CD4-positive, alpha-beta T cell treated with Interleukin-10 for 1 hour (primary cell): ENCODE results near the gene CDK5.
A peak's percentile ranks its signal among the peaks of the same experiment; 100 is the strongest.

Experiments used
- DNase-seq: peaks from one replicate; pipeline ENCODE4 v3.0.0-alpha.2; 2020

Gene CDK5

GRCh38 chr7:151086802-151087244, 29.1 kb upstream of the CDK5 start:
- no peak for DNase-seq

DNA sequence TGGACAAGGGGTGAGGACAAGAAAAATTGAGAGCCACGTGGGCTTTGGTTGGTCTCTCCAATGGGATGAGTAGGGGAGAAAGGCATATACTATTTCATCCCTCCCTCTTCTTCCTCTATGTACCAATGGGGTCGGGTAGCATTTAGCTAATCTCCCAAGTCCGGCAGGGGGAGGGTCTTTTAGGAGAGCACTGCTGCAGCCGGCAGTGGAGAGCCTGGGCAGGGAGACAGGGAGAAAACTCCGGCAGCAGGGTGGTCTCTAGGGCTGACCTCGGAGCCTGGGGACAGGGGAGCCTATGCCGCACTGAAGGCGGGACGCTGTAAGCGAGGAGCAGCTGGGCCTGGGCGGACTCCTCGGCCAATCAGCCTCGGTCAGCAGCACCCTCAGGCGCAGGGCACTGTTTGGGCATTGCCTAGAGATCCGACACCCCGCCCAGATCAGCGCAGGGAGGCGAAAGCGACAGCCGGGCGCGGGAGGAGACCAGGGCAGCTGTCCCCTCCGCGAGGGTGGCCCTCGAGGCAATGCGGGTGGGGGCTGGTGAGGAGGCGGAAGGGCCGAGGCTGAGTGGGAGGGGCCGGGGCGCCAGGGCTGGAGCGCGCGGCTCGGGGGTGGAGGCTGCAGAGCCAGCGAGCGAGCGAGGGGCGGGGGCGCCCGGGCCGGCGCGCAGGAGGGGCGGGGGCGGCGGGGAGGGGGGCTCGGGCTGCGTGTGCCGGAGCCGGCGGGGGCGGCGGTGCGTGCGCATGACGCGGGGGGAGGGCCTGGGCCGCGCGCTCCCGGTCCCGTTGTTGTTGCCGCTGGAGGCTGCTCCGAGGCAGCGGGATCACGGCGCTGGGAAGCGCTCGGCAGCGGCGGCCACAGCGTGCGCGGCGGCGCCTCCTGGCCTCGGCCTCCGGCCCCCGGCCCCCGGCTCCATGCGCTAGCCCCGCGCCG, 28.3 kb upstream of the CDK5 start, which contains the start of gene AGAP3:
AGAP3 (plus strand) TSS at position 785 of the 930 bp plus-strand sequence. CDS start 267 bp downstream, outside the sequence.
- peak; percentile 59 for DNase-seq

DNA sequence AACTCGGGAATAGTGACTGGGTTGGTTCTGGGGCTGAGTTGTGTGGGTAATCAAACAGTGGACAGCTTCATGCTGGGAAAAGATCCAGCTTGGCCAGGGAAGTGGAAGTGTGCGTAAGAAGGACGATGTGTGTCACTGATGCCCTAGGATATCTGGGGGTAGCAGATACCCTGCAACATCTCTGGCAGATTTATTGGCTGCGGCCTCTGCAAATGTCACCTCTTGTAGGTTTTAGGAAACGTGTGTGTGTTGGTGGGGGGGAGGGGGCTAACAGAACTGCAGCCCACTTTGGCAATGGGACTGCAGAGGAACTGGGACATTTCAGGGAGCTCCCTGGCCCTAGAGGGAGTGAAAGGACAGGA, 27.6 kb upstream of the CDK5 start:
- DNase-seq = no peak

DNA sequence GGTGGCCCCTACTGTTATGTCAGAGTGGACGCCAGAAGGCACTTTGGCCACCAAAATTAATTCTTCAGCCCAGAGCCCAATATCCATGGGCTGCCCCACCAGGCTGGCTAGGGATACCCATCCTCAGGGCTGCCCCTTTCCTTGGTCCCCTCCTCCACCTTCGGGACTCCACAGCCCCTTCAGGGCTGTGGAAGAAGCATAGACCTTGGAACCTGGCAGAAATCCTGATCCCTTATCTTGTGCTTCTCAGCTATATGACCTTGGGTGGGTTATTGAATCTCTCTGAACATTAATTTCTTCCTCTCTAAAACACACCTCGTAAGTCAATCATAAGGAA, 26.1 kb upstream of the CDK5 start:
- no peak for DNase-seq

DNA sequence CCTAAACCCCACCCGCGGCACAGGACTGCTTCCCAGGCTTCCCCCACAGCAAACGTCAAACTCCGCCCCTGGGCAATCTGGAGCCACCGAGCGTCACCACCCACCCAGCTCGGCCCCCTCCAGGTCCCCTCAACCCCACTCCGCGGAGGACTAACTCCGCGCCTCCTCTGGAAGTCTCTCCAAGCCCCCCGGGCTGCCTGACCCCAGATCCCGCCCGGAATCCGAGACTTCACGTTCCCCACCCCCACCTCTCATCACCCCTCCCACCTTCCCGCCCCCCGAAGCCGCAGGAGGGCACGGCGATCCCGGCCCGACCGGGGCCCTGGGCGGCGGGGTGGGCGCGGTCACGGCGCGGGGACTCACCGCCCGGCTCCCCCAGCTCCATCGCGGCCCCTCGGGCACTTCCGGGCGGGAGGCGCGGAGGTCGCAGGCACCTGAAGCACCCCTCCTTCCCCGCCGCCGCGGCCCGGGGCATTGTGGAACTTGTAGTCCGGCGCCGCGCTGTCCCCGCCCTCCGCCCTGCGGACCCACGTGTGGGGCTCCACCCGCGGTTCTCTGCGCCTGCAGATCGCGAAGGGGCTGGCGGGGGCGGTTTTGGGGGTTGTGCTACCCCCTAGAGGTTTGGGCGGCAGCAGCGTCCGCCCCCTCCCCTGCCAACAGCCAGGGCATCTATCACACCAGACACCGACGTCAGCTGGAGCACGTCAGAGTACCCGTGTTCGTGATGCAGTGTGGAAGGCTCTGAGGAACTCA, 25.6 kb upstream of the CDK5 start, which contains the start of gene TMUB1:
TMUB1 (minus strand) TSS at position 423 of the 753 bp plus-strand sequence. CDS start 930 bp downstream, outside the sequence.
- peak; percentile 91 for DNase-seq

DNA sequence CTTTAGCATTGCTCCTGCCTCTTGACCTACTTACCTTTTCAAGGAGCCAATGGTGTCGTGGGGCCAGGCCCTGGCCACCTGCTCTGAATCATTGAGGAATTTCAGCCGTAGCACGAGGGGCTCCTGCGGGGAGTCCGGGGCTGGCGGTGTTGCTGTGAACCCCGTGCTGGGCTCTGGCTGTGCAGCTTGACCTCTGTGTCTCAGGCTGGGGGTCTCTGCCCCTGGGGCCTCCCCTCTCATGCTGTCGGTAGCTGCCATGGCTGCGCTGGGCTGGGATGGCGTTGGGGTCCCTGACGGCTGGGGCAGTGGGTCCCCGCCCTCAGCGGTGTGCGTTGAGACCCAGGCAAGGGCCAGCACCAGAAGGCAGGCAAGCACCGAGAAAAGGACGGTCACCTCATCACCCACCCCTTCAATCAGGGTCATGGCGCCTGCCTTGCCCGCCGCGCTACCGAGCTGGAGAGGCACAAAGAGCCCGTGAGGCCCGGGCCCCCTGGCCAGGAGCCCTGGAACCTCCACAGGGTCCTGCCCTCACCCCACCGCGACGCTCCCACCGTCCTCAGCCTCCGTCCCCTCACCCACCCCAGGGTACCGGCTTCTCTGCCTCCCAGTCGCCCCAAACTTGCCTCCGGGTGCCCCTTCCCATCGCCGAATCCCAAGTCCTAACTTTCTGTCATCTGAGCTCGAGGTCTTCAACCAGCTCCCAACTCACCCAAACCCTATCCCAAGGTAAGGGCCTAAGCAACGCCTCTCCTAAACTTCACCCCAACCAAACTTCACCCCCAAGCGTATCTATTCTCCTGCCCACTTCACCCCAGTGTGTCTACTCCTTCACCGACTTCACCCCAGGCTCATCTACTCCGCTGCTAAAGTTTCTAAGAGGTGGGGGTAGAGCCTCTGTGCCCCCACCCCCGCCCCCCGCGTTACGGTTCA, 24.7 kb upstream of the CDK5 start:
- DNase-seq = no peak

DNA sequence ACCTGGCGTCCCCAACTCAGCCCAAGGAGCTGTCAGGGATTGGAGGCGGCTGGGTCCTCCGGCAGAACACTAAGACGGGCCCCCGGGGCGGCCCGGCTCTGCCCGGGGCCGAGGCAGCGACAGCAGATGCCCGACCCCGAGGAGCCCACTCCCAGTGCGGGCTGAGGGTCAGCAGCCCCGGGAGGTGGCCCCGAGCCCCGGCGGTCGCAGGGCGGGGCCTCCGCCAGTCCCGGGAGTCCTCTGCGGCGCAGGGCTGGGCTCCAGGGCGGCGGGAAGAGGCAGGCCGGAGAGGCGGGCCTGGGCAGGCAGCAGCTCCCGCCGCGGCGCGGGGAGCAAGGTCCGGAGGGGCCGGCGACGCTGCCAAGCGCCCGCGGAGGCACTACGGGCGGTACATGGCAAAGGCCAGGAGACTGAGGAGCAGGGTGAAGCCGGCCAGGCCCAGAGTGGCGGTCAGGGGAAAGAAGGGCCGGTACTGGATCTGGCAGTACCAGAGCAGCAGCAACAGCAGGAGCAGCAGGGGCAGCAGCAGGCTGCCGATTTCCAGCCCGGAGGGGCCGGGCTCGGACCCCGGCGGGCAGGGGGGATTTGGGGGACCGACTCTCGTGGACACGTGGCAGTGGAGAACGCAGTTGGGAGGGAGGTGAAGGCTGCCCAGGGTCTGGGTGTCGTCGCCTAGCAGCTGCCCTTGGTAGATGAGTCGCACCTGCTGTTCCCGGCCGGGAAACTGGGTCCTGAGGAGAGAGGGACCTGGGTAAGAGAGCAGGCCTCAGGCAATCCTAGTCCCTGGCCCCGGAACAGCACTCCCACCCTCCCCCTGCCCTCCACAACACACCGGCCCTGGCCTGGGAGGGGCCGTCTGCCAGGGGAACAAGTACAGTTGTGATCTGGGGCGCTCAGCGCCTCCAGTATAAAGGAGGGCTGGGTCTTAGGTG, 23.7 kb upstream of the CDK5 start:
- DNase-seq = no peak

GRCh38 chr7:151080522-151081169, 22.9 kb upstream of the CDK5 start, which contains the start of gene FASTK:
Gene FASTK, minus strand, starts transcription at chr7:151080809. Its CDS starts 43 bp downstream, at chr7:151080766.
- peak; percentile 91 for DNase-seq

DNA sequence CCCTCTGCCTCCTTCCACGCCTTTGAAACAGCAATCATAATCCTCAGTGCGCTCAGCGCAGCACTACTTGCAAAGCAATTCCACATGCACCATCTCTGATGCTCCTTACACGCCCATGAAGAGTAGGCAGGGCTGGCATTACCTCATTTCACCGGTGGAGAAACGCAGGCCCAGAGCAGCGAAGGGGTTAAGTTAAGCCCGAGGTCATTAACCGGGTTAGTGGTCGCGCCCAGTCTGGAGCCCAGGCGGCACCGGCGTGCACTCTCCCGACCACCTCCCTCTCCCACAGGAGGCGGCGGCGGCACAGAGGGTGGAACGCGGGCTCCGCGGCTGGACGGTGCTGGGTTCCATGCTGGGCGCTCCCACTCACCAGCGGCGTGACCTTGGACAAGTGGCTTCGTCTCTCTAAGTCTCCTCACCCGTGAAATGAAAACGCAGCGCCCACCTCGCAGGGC, 22.4 kb upstream of the CDK5 start:
- no peak for DNase-seq

DNA sequence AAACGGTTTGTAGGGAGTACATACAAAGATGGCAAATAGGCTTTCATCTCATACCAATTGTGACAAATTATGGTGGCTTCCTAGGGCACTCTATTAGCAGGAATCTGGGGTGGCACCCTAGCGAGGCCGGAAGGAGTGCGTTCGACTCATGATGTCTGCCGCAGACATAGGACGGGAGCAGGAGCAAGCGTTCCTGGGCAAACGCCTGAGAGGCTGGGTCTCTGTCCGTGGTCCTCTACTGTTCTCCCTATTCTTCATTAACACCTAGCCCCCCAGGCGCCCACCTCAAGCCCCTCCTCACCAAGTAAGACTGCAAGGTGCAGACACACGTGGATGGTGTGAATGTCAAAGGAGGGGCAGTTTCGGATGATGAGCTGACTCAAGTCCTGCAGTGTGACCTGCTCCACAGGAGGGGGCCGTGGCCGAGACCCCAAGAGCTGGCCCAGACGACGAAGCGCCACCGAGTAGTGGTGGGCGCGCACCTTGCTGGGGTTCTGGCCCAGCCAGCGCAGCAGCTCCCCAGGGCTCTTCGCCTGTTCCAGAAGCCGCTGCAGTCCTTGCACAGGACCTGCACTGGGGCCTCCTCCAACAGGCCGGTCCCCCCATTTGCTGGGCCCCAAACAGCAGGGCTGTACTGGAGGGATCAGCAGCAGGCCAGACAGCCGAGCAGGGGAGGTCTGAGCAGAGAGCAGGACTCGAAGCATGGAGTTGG, 21.7 kb upstream of the CDK5 start:
- DNase-seq = no peak

- no peak for DNase-seq
These were observed 20.7 kb upstream of the CDK5 start for GRCh38 chr7:151078233-151079040.

DNA sequence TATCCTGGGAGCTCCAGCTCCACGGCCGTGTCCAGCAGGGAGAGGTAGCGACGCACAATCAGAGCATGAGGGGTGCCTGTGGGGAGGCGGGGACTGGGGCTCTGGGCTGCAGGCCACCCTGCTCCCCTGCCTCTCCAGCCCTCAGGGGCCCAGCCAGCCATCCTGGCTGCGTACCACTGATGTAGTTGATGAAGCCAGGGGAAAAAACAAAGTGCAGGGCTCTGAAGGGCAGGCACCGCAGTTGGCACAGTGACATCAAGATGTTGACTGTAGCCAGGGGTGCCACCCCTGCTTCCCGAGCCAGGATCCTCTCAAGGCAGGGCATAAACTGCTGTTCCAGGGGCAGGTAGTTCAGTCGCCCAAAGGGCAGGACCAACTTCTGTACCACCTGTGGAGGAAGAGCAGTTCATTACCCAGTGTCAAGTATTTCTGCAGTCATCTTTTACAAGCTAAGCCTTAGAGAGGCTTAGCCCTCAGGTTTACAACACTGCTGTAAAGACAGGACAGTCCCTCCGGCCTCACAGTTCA, 20.1 kb upstream of the CDK5 start:
- DNase-seq = no peak

- no peak for DNase-seq
These were observed 19.4 kb upstream of the CDK5 start for GRCh38 chr7:151076863-151077704.

DNA sequence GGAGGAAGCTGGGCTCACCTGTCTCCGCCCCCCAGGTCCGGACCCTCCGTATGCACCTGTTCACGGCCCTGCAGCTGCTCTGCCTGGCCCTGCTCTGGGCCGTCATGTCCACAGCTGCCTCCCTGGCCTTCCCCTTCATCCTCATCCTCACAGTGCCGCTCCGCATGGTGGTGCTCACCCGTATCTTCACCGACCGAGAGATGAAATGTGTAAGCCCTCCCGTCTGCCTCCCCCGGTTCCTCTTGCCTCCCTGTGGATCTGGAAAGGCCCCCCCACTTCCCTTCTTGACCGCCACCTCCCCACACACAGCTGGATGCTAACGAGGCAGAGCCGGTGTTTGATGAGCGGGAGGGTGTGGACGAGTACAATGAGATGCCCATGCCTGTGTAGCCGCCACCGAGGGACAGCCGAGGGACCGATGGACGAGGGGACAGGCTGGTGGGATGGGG, 18.3 kb upstream of the CDK5 start:
- DNase-seq = no peak

DNA sequence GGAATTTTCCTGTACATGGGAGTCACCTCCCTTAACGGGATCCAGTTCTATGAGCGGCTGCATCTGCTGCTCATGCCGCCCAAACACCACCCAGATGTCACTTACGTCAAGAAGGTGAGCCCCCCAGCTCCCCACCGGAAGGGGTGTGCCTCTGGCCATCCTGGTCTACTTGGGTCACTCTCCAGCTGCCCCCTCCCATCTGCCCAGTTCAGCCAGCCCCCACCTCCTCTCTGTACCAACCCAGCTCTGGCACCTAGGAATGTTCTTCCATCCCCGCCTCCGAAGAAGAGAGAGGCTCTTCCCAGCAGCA, 17.9 kb upstream of the CDK5 start:
- DNase-seq = no peak

DNA sequence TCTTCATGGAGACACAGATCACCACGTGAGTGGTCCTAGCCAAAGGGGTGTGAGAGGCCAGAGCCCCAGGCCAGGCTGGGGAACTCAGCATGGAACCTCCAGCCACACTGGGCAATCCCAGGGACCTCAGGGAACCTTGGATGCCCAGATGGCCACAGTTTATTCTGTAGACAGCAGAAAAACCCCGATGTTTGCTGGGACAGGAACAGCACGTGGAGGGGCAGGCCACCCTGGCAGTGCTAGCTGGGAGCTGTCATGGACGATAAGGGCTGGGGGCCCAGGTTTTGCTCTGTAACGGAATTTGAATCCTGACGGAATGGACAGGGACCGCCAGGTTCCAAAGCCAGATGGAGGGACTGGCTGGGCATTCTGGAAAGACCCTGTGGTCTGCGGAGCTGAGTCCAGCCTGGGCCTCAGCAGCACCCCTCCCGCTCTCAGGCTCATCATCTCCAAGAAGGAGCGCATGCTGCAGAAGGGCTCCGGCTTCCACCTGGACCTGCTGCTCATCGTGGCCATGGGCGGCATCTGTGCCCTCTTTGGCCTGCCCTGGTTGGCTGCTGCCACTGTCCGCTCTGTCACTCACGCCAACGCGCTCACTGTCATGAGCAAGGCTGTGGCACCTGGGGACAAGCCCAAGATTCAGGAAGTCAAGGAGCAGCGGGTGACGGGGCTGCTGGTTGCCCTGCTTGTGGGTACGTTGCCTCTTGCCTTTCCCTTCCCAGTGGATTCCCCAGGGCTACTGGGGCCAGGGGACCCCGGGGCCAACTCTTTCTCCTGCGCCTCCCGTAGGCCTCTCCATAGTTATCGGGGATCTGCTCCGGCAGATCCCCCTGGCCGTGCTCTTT, 17.3 kb upstream of the CDK5 start:
- no peak for DNase-seq

DNA sequence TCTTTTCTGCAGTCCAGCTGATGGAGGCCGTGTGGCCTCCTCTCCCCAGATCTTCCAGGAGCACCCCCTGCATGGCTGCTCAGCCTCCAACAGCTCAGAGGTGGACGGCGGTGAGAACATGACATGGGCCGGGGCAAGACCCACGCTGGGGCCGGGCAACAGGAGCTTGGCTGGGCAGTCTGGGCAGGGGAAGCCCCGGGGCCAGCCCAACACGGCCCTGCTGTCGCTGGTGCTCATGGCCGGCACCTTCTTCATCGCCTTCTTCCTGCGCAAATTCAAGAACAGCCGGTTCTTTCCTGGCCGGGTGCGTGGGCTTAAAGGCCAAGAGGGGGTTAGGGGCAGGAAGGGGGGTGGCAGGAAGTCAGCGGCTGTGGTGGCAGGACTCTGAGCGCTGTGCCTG, 16.3 kb upstream of the CDK5 start:
- no peak for DNase-seq
